Progenitor cell of endocrine pancreas (in vitro differentiated cells): ENCODE results near the gene SENP6. TPM values are rescaled to one million over a fixed set of nuclear protein-coding genes. Genes with fewer than 3 reads are reported as not detected.

Experiments used
- DNase-seq: peaks from one replicate; pipeline ENCODE4 v3.0.0; 2021; ENCODE audit warnings: low spot score; ENCODE audit not compliant: unreplicated experiment
- H3K27ac Mint-ChIP-seq: 2 replicates; pipeline ENCODE4 v1.8.0; 2021; ENCODE audit warnings: mild to moderate bottlenecking, moderate library complexity, mixed read lengths
- H3K27me3 Mint-ChIP-seq: 2 replicates; pipeline ENCODE4 v1.8.0; 2021; ENCODE audit warnings: mixed read lengths
- H3K36me3 Mint-ChIP-seq: 2 replicates; pipeline ENCODE4 v1.8.0; 2022; ENCODE audit warnings: mixed read lengths; ENCODE audit not compliant: insufficient read depth
- H3K4me1 Mint-ChIP-seq: 2 replicates; pipeline ENCODE4 v1.8.0; 2021; ENCODE audit warnings: low read depth, mixed read lengths
- H3K4me3 Mint-ChIP-seq: 2 replicates; pipeline ENCODE4 v1.8.0; 2021; ENCODE audit warnings: low read depth, mild to moderate bottlenecking, moderate library complexity, mixed read lengths
- H3K9me3 Mint-ChIP-seq: 2 replicates; pipeline ENCODE4 v1.8.0; 2021; ENCODE audit warnings: low read depth, mixed read lengths
- total RNA-seq: library from RNA; stranded (reverse); gene quantifications from 2 replicates; pipeline ENCODE4 v1.2.1, GENCODE V29; 2021
- TF ChIP-seq, protein P1 (sequence below): fragments of 200-600 bp; sonication (generic); IDR thresholded peaks from one replicate; pipeline ENCODE4 v1.5.0; 2021; ENCODE audit warnings: antibody characterized with exemption, mild to moderate bottlenecking; ENCODE audit not compliant: unreplicated experiment

SENP6 gene
- total RNA-seq, 1 donor from 2014 or later: 140 TPM

DNA sequence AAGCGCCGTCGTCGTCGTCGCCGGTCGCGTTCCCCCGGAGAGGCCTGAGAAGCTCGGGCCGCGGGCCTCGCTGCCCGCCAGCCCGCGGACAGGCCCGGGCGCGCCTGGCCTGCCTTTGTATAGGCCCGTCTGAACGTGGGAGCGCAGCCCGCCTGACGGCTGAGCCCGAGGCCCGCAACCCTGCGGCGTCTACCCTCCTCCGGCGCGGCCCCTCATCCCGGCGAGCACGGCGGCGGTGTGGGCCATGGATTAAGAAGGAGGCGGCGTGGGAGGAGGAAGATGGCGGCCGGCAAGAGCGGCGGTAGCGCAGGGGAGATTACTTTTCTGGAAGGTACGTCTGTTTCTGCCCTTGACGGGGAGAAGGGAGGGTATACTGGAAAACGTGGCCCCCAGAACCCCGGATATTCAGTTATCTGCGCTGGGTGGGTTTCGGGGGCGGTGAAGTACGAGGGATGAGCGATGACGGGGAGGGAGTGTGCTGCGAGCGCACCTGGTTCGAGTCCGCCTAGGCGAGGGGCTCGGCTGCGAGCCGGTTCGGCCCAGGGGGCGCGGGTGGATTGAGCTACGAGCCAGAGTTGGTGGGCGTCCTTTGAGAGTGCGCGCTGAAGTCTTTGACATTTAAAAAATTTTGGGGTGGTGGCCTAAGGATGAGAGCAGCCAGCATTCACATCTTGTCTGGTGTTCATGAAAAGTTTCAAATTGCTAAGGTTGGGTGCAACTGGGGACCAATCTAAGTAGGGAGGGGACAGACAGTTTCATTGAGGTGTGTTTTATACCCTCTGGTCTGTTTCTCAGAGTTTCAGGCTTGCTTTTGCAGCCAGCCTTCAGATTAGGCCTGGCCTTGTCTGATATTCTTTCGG lies 796 bp downstream of the SENP6 start:
- Mint-ChIP-seq H3K9me3 (no peaks in the 10 kb centered on the region), H3K27ac (peak overlapping the region; percentile 100), H3K27me3 (no peaks in the 10 kb centered on the region), H3K4me1 (peaks cover 36% of the 10 kb centered on the region), H3K36me3 (peaks cover 8% of the 10 kb centered on the region), H3K4me3 (peak overlapping the region; percentile 99)
- peak; percentile 36 for DNase-seq
- TF ChIP-seq, protein P1, sequence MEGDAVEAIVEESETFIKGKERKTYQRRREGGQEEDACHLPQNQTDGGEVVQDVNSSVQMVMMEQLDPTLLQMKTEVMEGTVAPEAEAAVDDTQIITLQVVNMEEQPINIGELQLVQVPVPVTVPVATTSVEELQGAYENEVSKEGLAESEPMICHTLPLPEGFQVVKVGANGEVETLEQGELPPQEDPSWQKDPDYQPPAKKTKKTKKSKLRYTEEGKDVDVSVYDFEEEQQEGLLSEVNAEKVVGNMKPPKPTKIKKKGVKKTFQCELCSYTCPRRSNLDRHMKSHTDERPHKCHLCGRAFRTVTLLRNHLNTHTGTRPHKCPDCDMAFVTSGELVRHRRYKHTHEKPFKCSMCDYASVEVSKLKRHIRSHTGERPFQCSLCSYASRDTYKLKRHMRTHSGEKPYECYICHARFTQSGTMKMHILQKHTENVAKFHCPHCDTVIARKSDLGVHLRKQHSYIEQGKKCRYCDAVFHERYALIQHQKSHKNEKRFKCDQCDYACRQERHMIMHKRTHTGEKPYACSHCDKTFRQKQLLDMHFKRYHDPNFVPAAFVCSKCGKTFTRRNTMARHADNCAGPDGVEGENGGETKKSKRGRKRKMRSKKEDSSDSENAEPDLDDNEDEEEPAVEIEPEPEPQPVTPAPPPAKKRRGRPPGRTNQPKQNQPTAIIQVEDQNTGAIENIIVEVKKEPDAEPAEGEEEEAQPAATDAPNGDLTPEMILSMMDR: no peak

DNA sequence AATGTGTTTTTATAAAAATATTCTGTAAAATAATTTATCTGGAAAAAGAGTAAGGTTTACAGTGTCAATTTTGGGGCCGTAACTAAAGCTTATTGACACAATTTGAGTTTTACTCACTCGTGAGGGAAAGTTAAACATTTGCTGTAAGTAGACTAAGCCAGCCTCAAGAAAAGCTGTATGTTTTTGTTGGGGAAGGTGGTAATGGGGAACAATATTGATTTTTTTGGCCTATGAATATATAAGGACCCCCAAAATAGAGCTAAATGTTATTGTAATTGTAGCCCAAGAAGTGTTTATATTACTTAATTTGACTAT lies 1.4 kb downstream of the SENP6 start:
- Mint-ChIP-seq H3K4me1 (peaks cover 40% of the 10 kb centered on the region), H3K27me3 (no peaks in the 10 kb centered on the region), H3K36me3 (peaks cover 8% of the 10 kb centered on the region), H3K4me3 (peak overlapping the region; percentile 99), H3K27ac (peak overlapping the region; percentile 100), H3K9me3 (no peaks in the 10 kb centered on the region)
- DNase-seq: no peak
- TF ChIP-seq, protein P1: no peak

DNA sequence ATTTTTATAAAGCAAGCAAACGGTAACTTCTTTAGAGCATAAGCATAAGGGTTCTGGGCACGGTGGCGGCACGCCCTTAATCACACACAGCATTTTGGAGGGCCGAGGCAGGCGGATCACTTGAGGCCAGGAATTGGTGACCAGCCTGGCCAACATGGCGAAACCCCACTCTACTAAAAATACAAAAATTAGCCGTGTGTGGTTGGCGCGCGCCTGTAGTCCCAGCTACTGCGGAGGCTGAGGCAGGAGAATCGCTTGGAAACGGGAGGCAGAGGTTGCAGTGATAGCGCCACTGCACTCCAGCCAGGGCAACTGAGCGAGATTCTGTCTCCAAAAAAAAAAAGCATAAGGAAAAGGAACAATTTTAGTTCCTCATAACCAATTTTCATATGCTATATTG lies 2.6 kb downstream of the SENP6 start:
- H3K27me3 Mint-ChIP-seq: no peaks in the 10 kb centered on the region
- H3K4me3 Mint-ChIP-seq: peak overlapping the region; percentile 99
- H3K27ac Mint-ChIP-seq: peak overlapping the region; percentile 100
- TF ChIP-seq, protein P1: no peak
- no peaks in the 10 kb centered on the region for H3K9me3 Mint-ChIP-seq
- DNase-seq: no peak
- H3K4me1 Mint-ChIP-seq: peaks cover 45% of the 10 kb centered on the region
- peaks cover 8% of the 10 kb centered on the region for H3K36me3 Mint-ChIP-seq

DNA sequence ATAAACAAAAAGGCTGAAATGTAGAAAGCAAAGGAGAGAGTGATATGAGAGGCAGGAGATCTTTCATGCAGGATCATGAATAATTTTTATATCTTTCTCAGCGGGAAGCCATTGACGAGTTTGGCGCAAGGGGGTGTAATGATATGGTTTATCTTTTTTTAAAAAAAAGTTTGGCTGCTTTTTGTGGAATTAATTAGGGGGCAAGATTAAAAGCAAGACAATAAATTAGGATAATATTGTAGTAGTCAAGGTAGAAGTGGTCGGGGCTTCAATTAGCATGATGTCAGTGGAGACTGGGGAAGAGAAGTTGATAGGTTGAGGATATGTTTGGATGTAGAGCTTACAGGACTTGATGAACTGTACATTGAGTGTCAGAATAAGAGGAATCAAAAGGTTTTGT lies 4.0 kb downstream of the SENP6 start:
- H3K4me3 Mint-ChIP-seq: no peak overlapping the region
- H3K36me3 Mint-ChIP-seq: peaks cover 8% of the 10 kb centered on the region
- H3K27ac Mint-ChIP-seq: peak overlapping the region; percentile 56
- H3K27me3 Mint-ChIP-seq: no peaks in the 10 kb centered on the region
- H3K4me1 Mint-ChIP-seq: peaks cover 49% of the 10 kb centered on the region
- TF ChIP-seq, protein P1: no peak
- no peak for DNase-seq
- H3K9me3 Mint-ChIP-seq: no peaks in the 10 kb centered on the region

DNA sequence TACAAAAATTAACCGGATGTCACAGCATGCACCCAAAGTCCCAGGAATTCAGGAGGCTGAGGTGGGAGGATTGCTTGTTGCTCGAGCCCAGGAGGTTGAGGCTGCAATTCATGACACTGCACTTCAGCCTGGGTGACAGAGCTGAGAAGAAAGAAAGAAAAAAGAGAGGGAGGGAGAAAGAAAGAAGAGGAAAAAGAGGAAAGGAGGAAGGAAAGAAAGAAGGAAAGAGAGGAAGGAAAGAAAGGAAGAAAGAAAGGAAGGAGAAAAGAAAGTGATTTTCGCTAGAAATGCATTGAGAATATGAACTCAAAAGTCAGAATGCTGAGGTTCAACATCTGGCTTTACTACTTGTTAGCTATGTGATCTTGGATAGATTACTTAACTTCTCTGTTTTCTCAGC lies 6.6 kb downstream of the SENP6 start:
- H3K4me1 Mint-ChIP-seq: peaks cover 63% of the 10 kb centered on the region
- no peaks in the 10 kb centered on the region for H3K9me3 Mint-ChIP-seq
- H3K36me3 Mint-ChIP-seq: peaks cover 8% of the 10 kb centered on the region
- TF ChIP-seq, protein P1: no peak
- H3K27ac Mint-ChIP-seq: no peak overlapping the region
- H3K27me3 Mint-ChIP-seq: no peaks in the 10 kb centered on the region
- DNase-seq: no peak
- no peak overlapping the region for H3K4me3 Mint-ChIP-seq
